Endothelial cell (in vitro differentiated cells): ENCODE measurements around the gene PHF13. TPM values are rescaled to one million over a fixed set of nuclear protein-coding genes. Genes with fewer than 3 reads are reported as not detected.

Source experiments
- DNase-seq: peaks from one replicate; pipeline ENCODE4 v3.0.0; 2021; ENCODE audit warnings: low spot score
- H3K27ac Mint-ChIP-seq: one replicate; pipeline ENCODE4 v1.8.0; 2021; ENCODE audit warnings: mixed read lengths, inconsistent platforms; ENCODE audit not compliant: unreplicated experiment
- H3K27me3 Mint-ChIP-seq: one replicate; pipeline ENCODE4 v1.8.0; 2021; ENCODE audit warnings: mild to moderate bottlenecking, moderate library complexity, mixed read lengths, inconsistent platforms; ENCODE audit not compliant: unreplicated experiment
- H3K36me3 Mint-ChIP-seq: one replicate; pipeline ENCODE4 v1.8.0; 2021; ENCODE audit warnings: mild to moderate bottlenecking, low read depth, mixed read lengths, inconsistent platforms; ENCODE audit not compliant: unreplicated experiment
- H3K4me1 Mint-ChIP-seq: one replicate; pipeline ENCODE4 v1.8.0; 2021; ENCODE audit warnings: mild to moderate bottlenecking, mixed read lengths, inconsistent platforms; ENCODE audit not compliant: unreplicated experiment
- H3K4me3 Mint-ChIP-seq: one replicate; pipeline ENCODE4 v1.8.0; 2021; ENCODE audit warnings: mild to moderate bottlenecking, mixed read lengths, inconsistent platforms; ENCODE audit not compliant: unreplicated experiment
- H3K9me3 Mint-ChIP-seq: one replicate; pipeline ENCODE4 v1.8.0; 2021; ENCODE audit warnings: mixed read lengths, inconsistent platforms; ENCODE audit not compliant: unreplicated experiment
- CTCF ChIP-seq: fragments of 200-600 bp; sonication (generic); IDR thresholded peaks from one replicate; pipeline ENCODE4 v1.5.0; 2021; ENCODE audit warnings: antibody characterized with exemption; ENCODE audit not compliant: unreplicated experiment
- total RNA-seq: library from RNA; stranded (reverse); fragmentation: NEBNext Ultra II Directional; extraction: Animal tissue kit (Norgen Biotek cat#: 25700); gene quantifications from one replicate; pipeline ENCODE4 v1.2.1, GENCODE V29; 2021; ENCODE audit not compliant: unreplicated experiment

Gene PHF13
- total RNA-seq, 1 donor from 2014 or later = 21.6 TPM

GRCh38 chr1:6579374-6580118 lies 34.0 kb upstream of the PHF13 start, which contains the start of gene ZBTB48:
TSS of gene ZBTB48 (plus strand) at chr1:6579994. CDS start at chr1:6580610, 616 bp downstream.
- Mint-ChIP-seq H3K9me3 (no peaks in the 10 kb centered on the region), H3K27ac (peak within 1 kb of the TSS; percentile 94), H3K27me3 (peaks cover 9% of the 10 kb centered on the region), H3K4me1 (peaks cover 12% of the 10 kb centered on the region), H3K4me3 (peak within 1 kb of the TSS; percentile 97), H3K36me3 (peaks cover 1% of the 10 kb centered on the region)
- peak; percentile 97 for DNase-seq
- no peak for TF ChIP-seq CTCF

DNA sequence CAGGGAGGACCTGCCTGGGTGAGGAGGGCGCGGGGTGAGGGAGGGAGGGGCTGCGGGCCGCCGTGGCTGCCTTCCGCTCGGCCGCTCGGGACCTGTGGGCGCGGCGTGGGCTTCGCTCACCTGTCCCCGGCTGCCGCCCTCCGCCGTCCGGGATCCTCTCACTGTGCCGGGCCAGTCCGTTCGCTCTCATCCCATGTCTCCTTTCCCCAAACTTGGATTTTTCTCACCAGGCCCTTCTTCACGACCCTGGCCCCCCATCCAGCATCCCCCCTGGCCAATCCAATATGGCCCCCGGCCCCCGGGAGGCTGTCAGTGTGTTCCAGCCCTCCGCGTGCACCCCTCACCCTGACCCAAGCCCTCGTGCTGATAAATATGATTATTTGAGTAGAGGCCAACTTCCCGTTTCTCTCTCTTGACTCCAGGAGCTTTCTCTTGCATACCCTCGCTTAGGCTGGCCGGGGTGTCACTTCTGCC lies 33.4 kb upstream of the PHF13 start:
- Mint-ChIP-seq H3K36me3 (peaks cover 7% of the 10 kb centered on the region), H3K27ac (peak overlapping the region; percentile 94), H3K4me1 (peaks cover 15% of the 10 kb centered on the region), H3K27me3 (peaks cover 9% of the 10 kb centered on the region), H3K4me3 (peak overlapping the region; percentile 97), H3K9me3 (no peaks in the 10 kb centered on the region)
- no peak for DNase-seq
- TF ChIP-seq CTCF = no peak

DNA sequence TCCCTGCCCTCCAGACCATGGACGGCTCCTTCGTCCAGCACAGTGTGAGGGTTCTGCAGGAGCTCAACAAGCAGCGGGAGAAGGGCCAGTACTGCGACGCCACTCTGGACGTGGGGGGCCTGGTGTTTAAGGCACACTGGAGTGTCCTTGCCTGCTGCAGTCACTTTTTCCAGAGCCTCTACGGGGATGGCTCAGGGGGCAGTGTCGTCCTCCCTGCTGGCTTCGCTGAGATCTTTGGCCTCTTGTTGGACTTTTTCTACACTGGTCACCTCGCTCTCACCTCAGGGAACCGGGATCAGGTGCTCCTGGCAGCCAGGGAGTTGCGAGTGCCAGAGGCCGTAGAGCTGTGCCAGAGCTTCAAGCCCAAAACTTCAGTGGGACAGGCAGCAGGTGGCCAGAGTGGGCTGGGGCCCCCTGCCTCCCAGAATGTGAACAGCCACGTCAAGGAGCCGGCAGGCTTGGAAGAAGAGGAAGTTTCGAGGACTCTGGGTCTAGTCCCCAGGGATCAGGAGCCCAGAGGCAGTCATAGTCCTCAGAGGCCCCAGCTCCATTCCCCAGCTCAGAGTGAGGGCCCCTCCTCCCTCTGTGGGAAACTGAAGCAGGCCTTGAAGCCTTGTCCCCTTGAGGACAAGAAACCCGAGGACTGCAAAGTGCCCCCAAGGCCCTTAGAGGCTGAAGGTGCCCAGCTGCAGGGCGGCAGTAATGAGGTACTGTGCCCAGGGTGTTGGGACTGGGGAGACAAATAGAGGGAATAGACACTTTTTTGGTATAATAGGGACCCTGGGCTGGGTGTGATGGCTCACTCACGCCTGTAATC lies 32.7 kb upstream of the PHF13 start:
- Mint-ChIP-seq H3K4me1 (peaks cover 15% of the 10 kb centered on the region), H3K27me3 (peaks cover 9% of the 10 kb centered on the region), H3K36me3 (peaks cover 7% of the 10 kb centered on the region), H3K9me3 (no peaks in the 10 kb centered on the region), H3K27ac (peak overlapping the region; percentile 84), H3K4me3 (peak overlapping the region; percentile 97)
- TF ChIP-seq CTCF = no peak
- peak; percentile 27 for DNase-seq

DNA sequence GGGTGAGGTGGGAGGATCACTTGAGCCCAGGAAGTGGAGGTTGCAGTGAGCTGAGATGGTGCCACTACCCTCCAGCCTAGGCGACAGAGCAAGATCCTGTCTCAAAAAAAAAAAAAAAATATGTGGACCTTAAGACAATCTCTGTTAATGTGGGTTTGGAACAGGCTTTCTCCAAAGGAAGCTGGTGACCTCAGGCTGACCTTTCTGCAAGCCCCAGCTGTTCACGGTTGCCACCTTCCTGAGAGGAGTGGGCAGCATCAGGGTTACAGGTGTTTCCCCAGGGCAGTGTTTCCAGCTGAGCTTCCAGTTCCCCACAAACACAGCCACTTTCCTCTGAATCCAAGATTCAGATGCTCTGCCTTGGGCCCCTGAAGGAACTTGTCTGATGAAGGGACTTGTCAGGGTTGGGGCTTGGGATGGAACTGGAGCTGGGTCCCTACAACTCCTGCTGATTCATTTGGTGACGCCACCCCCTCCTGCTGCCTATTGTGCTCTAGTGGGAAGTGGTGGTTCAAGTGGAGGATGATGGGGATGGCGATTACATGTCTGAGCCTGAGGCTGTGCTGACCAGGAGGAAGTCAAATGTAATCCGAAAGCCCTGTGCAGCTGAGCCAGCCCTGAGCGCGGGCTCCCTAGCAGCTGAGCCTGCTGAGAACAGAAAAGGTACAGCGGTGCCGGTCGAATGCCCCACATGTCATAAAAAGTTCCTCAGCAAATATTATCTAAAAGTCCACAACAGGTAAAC lies 31.8 kb upstream of the PHF13 start:
- H3K4me1 Mint-ChIP-seq = peaks cover 15% of the 10 kb centered on the region
- peaks cover 7% of the 10 kb centered on the region for H3K36me3 Mint-ChIP-seq
- H3K4me3 Mint-ChIP-seq = no peak overlapping the region
- H3K27me3 Mint-ChIP-seq = peaks cover 9% of the 10 kb centered on the region
- no peak for DNase-seq
- H3K9me3 Mint-ChIP-seq = no peaks in the 10 kb centered on the region
- no peak overlapping the region for H3K27ac Mint-ChIP-seq
- TF ChIP-seq CTCF = no peak
